Ramos (cell line): Measurements from ENCODE around the gene HNRNPM.
"Not testable (repeated sequence)": the region's sequence is repeated elsewhere in the genome, so short reads cannot be mapped to it uniquely, and the experiment has no call there.

Source experiments
- in situ Hi-C: fragments of 300-500 bp; cut with MboI; formaldehyde crosslinking; loops from one replicate; pipeline ENCODE4 v1.14.3; 2022; ENCODE audit warnings: low sequenced_read_pairs; ENCODE audit not compliant: unreplicated experiment

Gene HNRNPM

DNA sequence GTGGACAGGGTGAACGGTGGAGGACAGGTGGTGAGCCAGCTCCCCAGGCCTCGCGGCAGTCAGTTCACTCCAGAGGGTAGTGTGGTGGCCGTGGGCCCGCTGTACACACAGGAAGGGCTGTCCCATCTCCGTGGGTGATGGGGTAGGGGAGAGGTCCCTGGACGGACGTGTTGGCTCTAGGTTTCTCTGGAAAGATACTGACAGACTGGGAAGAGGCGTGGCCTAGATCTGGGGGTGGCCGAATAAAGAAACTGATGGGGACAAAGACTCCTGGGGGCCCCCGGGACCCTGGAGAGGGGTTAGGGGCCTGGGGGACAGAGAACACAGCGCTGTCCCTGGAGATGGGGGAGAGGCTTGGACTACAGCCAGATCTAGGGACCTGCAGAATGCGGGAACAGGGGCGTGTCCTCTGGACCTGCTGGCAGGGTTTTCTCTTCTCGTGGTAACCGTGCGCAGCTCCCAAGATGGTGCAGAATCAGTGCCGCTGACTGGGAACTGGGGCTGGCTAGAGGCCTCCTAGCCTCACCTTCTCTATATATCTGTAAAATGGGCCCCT lies 61.7 kb downstream of the HNRNPM start:
- in situ Hi-C loops = no loop called here

DNA sequence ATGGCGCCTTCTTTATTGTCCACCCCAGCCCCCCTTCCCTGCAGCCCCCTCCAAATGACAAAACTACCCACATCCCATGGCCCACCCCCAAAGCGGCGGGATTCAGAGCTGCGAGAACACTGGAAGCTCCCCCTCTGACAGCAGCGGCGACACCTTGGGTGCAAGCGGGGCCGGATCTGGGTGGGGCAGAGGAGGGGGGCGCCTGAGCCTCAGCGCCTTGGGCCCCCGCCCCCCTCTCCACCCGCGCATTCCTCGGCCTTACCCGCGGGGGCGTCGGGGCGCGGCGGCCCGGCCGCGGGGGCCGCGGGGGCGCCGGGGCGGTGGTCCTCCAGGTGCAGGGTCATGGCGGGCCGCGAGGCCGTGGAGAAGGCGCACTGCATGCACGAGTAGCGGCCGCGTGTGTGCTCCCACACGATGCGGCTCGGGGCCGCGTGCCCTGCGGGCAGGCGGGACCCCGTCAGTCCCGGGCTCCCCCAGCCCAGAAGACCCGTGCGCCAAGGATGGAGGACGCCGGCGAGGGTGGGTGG lies 65.9 kb downstream of the HNRNPM start:
- in situ Hi-C loops = no loop called here

DNA sequence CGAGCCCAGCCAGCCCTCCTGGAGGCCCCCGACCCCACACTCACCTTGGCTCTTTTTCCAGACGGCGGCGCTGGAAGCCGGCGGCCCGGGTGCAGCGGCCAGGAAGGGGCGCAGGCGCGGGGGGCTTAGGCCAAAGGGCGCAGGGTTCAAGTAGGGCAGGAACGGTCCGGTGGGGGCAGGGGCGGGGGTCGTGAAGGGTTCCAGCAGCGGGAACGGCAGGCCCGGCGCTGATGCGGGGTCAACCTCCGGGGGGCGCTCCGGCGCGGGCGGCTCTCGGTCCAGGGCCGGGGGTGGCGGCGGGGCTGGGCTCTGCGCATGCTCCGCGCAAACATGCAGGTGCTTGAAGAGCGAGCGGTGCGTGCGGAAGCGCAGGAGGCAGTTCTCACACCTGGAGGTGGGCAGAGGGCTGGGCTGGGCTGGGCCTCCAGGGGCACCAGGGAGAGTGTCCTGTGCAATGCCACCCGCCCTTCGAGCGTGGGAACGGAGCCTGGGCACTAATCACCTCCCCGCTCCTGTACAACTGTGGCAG lies 66.9 kb downstream of the HNRNPM start:
- in situ Hi-C loops = no loop called here

DNA sequence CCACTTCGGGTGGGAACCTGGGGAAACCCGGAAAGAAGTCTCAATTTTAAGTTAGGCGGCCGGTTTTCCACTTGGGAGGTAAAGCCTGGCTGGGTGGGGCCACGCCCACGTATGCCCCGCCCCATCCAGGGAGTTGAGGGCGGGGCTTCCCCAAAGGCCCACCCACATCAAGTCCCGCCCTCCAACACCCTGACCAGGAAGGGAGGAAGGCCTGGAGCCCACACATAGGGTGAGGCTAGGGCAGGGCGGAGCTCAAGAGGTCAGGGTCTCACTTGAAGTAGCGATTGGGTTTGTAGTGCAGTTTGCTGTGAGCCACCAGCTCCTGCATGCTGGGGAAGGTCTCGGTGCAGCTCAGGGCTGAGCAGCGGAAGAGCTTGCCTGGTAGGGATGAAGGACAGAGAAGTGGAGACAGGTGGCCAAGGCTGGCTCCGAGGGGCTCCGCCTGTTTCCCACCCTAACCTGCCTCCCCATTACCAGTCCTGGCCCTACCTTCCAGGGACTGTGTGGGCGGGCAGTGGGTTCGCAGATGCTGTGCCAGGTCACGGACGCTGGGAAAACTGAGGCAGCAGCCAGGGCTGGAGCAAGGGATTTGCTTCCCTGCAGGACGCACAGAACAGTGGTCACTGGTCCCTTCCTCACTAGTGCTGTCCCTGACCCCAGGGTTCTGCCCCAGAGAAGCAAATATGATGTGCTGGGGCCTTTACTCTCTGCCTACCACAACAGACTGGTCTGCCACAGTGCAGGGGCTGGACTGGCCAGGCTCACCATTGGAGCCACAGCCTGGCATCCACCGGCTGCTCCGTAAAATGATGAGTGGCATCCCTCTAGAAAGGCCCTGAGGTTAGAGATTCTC lies 67.6 kb downstream of the HNRNPM start:
- in situ Hi-C loops = no loop called here

DNA sequence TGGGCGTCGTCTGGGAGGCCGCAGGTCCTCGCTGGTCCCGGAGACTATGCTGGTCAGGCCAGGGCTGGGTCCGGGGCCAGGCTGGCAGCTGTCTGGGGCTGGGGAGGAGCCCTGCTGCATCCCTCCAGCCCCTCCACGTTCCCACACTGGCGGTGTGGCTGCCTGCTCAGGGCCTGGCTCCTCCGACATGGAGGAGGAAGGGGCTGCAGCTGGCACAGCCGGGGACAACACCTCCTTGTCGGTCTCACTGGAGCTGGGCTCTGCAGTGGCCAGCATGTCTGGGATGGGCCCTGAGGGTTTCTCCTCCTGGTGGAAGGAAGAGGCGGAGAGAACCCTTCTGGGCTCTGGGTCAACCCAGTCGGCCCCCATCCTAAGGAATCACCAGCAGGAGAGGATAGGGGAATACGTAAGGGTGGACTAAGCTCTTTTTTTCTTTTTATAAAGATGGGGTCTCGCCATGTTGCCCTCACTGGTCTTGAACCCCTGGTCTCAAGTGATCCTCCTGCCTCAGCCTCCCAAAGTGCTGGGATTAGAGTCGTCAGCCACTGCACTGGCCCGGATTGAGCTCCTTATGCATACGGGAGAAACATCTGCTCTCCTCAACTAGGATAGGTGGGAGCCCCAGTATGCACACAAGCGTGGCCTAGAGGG lies 68.4 kb downstream of the HNRNPM start:
- in situ Hi-C loops = no loop called here

DNA sequence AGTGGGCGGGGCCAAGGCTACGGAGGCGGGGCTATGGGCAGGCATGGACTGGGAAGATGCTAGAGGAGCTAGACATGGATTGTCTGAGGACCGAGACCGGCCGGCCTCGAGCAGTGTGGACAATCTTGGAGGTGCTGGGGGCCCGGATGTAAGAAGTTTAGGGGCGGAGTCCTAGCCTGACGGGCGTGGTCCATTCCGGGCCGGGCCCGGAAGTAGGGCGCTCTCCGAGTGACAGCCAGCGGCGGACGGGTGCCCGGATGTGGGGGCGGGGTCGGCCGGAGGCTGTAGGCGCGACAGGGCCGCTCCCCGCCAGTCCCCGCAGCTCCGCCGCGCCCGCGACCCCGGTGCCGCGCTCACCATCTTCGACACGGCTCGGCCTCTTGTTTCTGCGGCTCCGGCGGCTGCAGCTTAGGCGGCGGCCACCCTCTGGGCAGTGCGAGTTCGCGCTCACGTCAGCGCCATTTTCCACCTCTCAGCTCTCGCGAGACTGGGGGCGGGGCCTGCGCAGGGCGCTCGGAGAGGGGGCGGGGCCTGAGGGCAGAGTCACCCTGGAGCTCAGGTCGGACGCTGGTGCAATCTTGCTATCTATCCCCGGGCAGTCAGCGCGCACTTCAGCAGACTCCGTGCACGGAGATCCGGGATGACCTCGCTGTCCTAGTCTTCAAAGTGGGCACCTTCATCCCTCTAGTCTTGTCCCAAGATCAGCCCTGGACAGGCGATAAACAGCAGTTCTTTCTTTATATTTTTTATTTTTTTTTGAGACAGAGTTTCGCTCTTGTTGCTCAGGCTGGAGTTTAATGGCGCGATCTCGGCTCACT lies 69.1 kb downstream of the HNRNPM start, which contains the start of gene ZNF414:
Gene ZNF414, minus strand, starts transcription at position 481 of the 818 bp plus-strand sequence. Its CDS starts 121 bp downstream, at position 360.
- in situ Hi-C loops = no loop called here

DNA sequence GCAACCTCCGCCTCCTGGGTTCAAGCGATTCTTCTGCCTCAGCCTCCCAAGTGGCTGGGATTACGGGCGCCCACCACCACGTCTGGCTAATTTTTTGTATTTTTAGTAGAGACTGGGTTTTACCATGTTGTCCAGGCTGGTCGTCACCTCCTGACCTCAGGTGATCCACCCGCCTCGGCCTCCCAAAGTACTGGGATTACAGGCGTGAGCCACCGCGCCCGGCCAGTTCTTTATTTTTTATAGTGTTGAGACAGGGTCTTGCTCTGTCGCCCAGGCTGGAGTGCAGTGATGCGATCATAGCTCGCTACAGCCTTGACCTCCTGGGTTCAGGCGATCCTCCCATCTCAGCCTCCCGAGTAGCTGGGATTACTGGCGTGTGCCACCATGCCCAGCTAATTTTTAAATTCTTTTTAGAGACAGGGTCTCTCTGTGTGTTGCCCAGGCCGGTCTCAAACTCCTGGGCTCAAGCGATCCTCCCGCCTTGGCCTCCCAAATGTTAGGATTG lies 69.8 kb downstream of the HNRNPM start:
- in situ Hi-C loops = not testable (repeated sequence)

DNA sequence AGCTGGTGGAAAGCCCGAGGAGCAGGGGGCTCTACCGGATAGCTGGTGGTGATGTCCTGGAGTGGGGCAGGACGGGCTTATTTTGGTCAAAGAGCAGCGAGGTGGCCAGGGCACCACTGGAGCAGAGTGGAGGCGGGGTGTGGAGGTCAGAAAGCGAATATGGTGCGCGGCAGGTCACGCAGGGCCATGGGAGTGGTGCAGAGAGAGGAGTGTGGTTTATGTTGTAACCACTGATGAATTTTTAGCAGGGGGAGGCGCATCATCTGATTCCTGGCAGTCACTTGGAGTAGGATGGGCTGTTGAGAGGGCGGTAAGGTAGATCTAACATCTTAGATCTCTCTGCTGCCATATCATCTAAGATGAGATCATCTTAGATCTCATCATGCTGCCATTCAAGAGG lies 70.5 kb downstream of the HNRNPM start:
- in situ Hi-C loops = no loop called here

DNA sequence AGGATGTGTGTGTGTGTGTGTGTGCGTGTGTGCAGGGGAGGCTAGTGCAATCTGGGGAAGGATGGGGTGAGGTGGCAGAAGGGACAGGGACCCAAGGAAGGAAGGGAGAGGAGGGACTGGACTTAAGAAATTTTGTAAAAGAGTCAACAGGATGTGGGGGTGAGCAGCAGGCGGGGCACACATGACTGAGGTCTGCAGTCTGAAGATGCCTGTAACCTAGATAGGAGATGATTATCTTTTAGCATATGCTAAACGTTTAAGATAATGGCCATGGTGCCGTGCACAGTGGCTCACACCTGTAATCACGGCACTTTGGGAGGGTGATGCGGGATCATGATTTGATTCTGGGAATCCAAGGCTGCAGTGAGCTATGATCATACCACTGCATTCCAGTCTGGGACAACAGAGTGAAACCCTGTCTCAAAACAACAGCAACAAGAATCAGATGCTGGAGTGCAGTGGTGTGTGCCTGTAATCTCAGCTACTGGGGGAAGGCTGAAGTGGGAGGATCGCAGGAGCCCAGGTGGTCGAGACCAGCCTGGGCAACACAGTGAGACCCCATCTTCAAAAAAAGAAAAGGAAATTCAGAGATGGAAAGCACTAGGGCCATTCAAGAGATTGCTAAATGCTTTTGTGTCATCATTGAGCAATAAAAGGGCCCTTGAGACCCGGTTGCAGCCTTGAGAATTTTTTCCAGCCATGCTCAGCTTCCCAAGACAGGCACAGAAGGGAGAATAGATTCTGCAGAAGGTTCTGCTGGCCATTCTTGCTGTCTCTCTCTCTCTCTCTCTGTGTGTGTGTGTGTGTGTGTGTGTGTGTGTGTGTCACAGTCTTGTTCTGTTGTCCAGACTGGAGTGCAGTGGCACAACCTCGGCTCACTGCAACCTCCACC lies 73.0 kb downstream of the HNRNPM start:
- in situ Hi-C loops = no loop called here

DNA sequence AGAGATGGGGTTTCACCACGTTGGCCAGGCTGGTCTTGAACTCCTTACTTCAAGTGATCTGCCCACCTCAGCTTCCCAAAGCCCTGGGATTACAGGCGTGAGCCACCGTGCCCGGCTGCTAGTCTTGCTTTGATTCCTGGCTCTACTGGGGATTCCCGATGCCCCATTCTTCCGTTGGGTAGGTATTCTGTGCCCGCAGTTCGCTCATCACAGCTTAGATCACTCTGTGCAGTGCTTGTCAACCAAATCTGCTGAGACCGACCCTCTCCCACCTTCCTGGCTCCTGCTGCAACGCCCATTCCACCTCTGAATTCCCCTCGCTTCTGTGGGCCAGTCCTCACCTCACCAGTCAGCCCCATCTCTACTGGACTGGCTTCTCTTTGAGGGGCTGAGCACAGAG lies 73.8 kb downstream of the HNRNPM start:
- in situ Hi-C loops = no loop called here

DNA sequence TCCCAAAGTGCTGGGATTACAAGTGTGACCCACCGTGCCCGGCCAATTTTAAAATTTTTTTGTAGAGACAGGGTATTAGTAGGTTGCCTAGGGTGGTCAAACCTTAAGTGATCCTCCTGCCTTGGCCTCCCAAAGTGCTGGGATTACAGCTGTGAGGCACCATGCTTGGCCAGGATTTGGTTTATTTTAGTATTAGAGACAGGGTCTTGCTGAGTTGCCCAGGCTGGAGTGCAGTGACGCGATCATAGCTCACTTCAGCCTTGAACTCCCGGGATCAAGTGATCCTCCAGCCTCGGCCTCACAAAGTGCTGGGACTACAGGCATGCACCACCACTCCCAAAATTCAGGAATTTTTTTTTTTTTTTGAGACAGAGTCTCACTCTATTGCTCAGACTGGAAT lies 74.6 kb downstream of the HNRNPM start:
- in situ Hi-C loops = no loop called here

DNA sequence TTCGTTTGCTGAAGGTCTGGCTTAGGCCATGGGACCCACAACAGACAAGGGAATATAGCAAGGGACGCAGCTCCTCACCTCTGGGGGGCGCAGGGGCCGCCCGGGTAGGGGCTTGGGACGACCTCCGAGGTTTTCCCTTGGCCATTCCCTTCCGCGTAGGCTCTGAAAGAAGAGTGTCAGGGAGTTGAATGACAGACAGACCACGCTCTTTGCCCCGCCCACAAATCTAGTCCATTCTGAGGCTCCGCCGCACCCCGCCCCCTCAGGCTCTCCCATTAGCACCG lies 80.6 kb downstream of the HNRNPM start:
- in situ Hi-C loops = no loop called here

DNA sequence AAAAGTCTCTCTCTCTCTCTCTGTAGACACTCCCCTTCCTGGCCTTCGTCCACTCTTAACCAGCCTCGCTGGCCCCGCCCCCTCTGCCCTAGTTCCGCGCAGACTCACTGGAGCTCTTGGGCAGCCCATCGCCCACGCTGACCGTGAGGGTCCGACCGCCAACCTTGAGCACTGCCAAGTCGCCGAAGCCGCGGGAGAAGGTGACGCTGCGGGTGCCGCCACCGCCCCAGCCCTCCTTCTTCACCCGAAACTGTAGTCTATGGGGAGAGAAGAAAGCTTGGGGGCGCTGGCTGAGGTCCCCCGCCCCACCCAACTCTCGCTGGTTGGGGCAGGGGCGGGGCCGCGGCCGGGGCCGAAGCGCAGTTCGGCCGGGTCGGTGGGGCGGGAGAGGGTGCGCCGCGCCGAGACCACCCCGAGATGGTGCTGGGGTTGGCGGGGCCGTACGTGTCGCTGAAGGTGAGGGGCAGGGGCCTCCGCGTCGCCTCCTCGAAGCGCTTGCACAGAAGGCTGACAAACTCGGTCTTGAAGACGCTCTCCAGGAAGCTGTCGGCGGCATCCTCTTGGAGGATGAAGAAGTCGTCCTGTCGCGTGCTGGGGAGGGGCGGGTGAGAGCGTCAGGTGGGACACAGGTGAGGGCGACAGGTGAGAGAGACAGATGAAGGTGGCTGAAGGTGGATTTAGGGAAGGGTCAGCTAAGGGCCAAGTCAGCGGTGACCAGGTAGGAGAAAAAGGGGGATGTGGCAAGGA lies 81.7 kb downstream of the HNRNPM start:
- in situ Hi-C loops = no loop called here

DNA sequence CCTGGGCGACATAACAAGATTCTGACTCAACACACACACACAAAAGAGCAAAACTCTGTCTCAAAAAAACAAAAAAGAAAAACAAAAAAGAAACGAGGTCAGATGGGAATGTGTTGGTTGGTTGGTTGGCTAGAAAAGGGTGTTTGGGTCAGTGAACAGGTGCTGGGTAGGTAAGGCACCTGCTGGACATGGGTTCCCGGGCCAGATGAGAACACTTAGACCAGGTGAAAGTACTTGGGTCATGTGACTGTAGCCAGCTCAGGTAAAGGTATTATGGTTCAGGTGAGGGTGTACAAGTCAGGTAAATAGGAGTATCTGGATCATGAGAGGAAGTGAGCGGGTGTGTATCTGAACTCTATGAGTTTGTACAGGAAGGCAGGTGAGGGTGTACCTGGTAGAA lies 83.7 kb downstream of the HNRNPM start:
- in situ Hi-C loops = no loop called here

DNA sequence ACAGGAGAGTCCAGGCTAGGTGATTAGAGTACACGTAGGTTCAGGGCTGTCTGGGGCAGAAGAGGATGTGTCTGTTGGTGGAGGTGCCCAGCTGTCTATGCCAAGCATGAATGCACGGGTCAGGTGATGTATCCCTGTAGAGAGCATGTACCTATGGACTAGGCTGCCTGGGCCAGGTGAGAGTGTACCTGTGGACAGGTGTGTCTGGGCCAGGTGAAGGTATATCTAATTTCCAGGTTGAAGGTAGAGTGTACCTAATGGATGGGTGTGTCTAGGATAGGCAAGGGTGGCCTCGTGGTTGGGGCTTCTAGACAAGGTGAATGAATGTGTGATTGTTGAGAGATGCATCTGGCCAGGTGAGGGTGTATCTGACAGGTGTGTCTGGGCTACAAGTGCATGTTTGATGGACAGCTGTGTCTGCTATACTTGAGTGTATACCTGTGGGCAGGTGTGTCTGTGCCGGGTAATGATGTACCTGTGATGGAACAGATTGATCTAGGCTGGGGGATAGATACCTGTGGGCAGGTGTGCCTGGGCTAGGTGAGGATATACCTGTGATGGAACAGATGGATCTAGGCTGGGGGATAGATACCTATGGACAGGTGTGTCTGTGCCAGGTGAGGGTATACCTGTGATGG lies 84.7 kb downstream of the HNRNPM start:
- in situ Hi-C loops = no loop called here

DNA sequence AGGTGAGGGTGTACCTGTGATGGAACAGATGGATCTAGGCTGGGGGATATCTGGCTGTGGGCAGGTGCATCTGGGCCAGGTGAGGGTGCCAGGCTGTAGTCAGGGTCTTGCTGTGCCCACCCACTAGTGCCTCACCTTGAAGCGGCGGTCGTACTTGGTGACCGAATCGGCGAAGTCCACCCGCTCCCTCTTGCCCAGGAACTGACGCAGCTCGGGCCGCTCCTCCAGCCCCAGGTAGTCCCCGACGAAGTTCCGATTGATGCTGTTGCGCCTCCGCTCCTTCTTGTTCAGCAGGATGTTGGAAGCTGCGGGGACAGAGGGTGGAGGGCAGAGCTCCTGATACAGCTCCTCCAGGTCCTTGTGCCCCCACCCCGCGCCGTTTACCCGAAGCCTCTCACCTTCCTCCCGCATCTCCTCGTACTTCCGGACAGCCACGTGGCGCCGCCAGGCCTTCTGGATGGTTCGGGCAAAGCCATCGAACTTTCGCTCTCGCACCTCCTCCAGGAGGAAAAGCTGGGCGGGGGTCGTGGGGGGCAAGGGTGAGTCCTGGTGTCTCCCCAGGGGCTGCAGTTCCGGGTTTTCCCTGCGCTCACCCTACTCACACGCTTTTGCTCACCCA lies 85.4 kb downstream of the HNRNPM start:
- in situ Hi-C loops = no loop called here

DNA sequence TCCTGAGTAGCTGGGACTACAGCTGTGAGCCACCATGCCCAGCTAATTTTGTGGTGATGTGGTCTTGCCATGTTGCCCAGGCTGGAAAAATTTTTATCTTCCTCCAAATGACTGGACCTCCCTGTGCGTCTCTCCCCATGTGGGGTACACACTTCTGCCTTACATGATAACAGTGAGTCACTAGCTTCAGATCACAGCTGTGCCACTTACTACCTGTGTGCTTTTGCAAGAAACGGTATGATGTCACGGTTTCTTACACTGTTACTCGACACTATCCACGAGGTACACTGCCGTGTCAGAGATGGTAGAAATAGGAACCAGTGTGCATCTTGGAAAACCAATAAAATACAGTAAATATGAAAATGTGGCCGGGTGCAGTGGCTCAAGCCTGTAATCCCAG lies 86.7 kb downstream of the HNRNPM start:
- in situ Hi-C loops = no loop called here

DNA sequence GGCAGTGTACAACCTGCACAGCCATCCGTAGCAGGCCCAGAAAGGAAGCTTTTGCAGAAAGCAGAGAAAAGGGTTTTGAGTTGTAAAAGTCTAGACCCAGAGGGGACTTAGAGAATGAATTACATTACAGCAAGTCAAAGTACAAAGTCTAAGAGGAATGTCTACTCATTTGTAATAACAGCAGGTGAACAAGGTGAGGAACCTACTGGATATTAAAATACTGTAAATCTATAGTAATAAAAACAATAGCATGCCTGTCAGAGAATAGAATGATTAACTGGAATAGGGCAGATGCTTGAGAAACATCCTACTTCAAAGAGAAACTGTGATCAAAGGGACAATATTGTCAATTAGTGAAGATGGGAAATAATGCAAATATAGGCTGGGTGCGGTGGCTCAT lies 87.5 kb downstream of the HNRNPM start:
- in situ Hi-C loops = no loop called here
